IPS DF 6.9 (cell line): Measurements from ENCODE around the gene GMEB2.

Source experiments
- DNase-seq: peaks from one replicate; pipeline ENCODE4 v3.0.0-alpha.2; 2013; ENCODE audit warnings: low read depth, low spot score
- H3K27ac ChIP-seq: one replicate; pipeline ENCODE4 v1.5.1; 2013; ENCODE audit warnings: low read length, control low read depth
- H3K27me3 ChIP-seq: 2 replicates; pipeline ENCODE4 v1.6.1; 2013; ENCODE audit warnings: mild to moderate bottlenecking, low read length; ENCODE audit not compliant: control insufficient read depth, insufficient read depth
- H3K36me3 ChIP-seq: 2 replicates; pipeline ENCODE4 v1.6.1; 2013; ENCODE audit warnings: low read length; ENCODE audit not compliant: control insufficient read depth, insufficient read depth
- H3K4me1 ChIP-seq: 2 replicates; pipeline ENCODE4 v1.6.1; 2013; ENCODE audit warnings: low read length; ENCODE audit not compliant: control insufficient read depth, insufficient read depth
- H3K4me3 ChIP-seq: 2 replicates; pipeline ENCODE4 v1.5.1; 2013; ENCODE audit warnings: mild to moderate bottlenecking, low read length
- H3K9me3 ChIP-seq: 2 replicates; pipeline ENCODE4 v1.6.1; 2013; ENCODE audit warnings: low read length, inconsistent platforms; ENCODE audit not compliant: control insufficient read depth, insufficient read depth
- WGBS: extraction: QIAGEN DNeasy Blood & Tissue Kit; methylation state at CpG from one replicate; pipeline ENCODE4 v1.1.7; 2013; ENCODE audit warnings: mixed read lengths, missing lambda C conversion rate; ENCODE audit not compliant: insufficient read length, insufficient coverage; 5-methylcytosine and 5-hydroxymethylcytosine counted together

Gene GMEB2

GRCh38 chr20:63543131-63543530 lies 83.8 kb downstream of the GMEB2 start:
- no peak overlapping the region for H3K4me3 ChIP-seq
- no peak overlapping the region for H3K27ac ChIP-seq
- H3K27me3 ChIP-seq = no peaks in the 10 kb centered on the region
- peaks cover 2% of the 10 kb centered on the region for H3K4me1 ChIP-seq
- DNase-seq = no peak
- no CpG with 5 or more reads among the region's 10 CpGs for WGBS
- H3K9me3 ChIP-seq = no peaks in the 10 kb centered on the region
- H3K36me3 ChIP-seq = no peaks in the 10 kb centered on the region; the same call in 1 of the 2 replicates

GRCh38 chr20:63542696-63543095 lies 84.2 kb downstream of the GMEB2 start:
- H3K9me3 ChIP-seq = no peaks in the 10 kb centered on the region
- DNase-seq = no peak
- no peak overlapping the region for H3K4me3 ChIP-seq
- no peaks in the 10 kb centered on the region; the same call in 1 of the 2 replicates for H3K4me1 ChIP-seq
- no peaks in the 10 kb centered on the region for H3K27me3 ChIP-seq
- no peak overlapping the region for H3K27ac ChIP-seq
- no peaks in the 10 kb centered on the region; the same call in 1 of the 2 replicates for H3K36me3 ChIP-seq
- no CpG with 5 or more reads among the region's 10 CpGs for WGBS

- no peaks in the 10 kb centered on the region; the same call in 1 of the 2 replicates for H3K36me3 ChIP-seq
- DNase-seq = no peak
- no peaks in the 10 kb centered on the region for H3K27me3 ChIP-seq
- no peak overlapping the region for H3K27ac ChIP-seq
- H3K4me3 ChIP-seq = no peak overlapping the region
- no CpG with 5 or more reads among the region's 36 CpGs for WGBS
- H3K9me3 ChIP-seq = no peaks in the 10 kb centered on the region
- H3K4me1 ChIP-seq = no peaks in the 10 kb centered on the region; the same call in 1 of the 2 replicates
Observed at GRCh38 chr20:63542031-63542559, 84.8 kb downstream of the GMEB2 start.

GRCh38 chr20:63541371-63541770 lies 85.5 kb downstream of the GMEB2 start:
- WGBS = no CpG with 5 or more reads among the region's 28 CpGs
- no peak for DNase-seq
- H3K9me3 ChIP-seq = no peaks in the 10 kb centered on the region

GRCh38 chr20:63540417-63541186 lies 86.3 kb downstream of the GMEB2 start:
- no peaks in the 10 kb centered on the region for H3K9me3 ChIP-seq
- WGBS = no CpG with 5 or more reads among the region's 49 CpGs
- no peaks in the 10 kb centered on the region; the same call in 1 of the 2 replicates for H3K4me1 ChIP-seq
- no peaks in the 10 kb centered on the region for H3K27me3 ChIP-seq
- H3K27ac ChIP-seq = no peak overlapping the region
- H3K36me3 ChIP-seq = no peaks in the 10 kb centered on the region; the same call in 1 of the 2 replicates
- no peak overlapping the region for H3K4me3 ChIP-seq
- no peak for DNase-seq

More at GRCh38 chr20:63541371-63541770, 85.5 kb downstream of the GMEB2 start:
- no peaks in the 10 kb centered on the region for H3K27me3 ChIP-seq
- H3K36me3 ChIP-seq = no peaks in the 10 kb centered on the region; the same call in 1 of the 2 replicates
- H3K27ac ChIP-seq = no peak overlapping the region
- H3K4me1 ChIP-seq = no peaks in the 10 kb centered on the region; the same call in 1 of the 2 replicates
- H3K4me3 ChIP-seq = no peak overlapping the region

- no peaks in the 10 kb centered on the region for H3K27me3 ChIP-seq
- WGBS = no CpG with 5 or more reads among the region's 29 CpGs
- no peak overlapping the region for H3K27ac ChIP-seq
- no peaks in the 10 kb centered on the region; the same call in 1 of the 2 replicates for H3K36me3 ChIP-seq
- peaks cover 3% of the 10 kb centered on the region for H3K4me1 ChIP-seq
- no peaks in the 10 kb centered on the region for H3K9me3 ChIP-seq
- no peak for DNase-seq
- H3K4me3 ChIP-seq = no peak overlapping the region
Observed at GRCh38 chr20:63539441-63540370, 87.2 kb downstream of the GMEB2 start.

GRCh38 chr20:63539092-63539430 lies 87.8 kb downstream of the GMEB2 start:
- no CpG with 5 or more reads among the region's 12 CpGs for WGBS
- DNase-seq = no peak
- Histone ChIP-seq H3K4me3 (no peak overlapping the region), H3K27me3 (no peaks in the 10 kb centered on the region), H3K9me3 (no peaks in the 10 kb centered on the region), H3K4me1 (peaks cover 3% of the 10 kb centered on the region), H3K27ac (no peak overlapping the region), H3K36me3 (no peaks in the 10 kb centered on the region; the same call in 1 of the 2 replicates)

GRCh38 chr20:63538204-63539091 lies 88.5 kb downstream of the GMEB2 start:
- no peak for DNase-seq

More at GRCh38 chr20:63538204-63539091, 88.5 kb downstream of the GMEB2 start:
- no CpG with 5 or more reads among the region's 27 CpGs for WGBS
- Histone ChIP-seq H3K4me1 (peaks cover 3% of the 10 kb centered on the region), H3K27me3 (no peaks in the 10 kb centered on the region), H3K27ac (no peak overlapping the region), H3K9me3 (no peaks in the 10 kb centered on the region), H3K4me3 (peak overlapping the region; percentile 28; the same call in 1 of the 2 replicates), H3K36me3 (no peaks in the 10 kb centered on the region; the same call in 1 of the 2 replicates)
